Activated T-cell treated with anti-CD3 and anti-CD28 coated beads, Interleukin-2, amount 50 U/mL, for 24 hours (primary cell): ENCODE results near the gene LYRM4.
A peak's percentile ranks its signal among the peaks of the same experiment; 100 is the strongest.

Source experiments
- DNase-seq: peaks from one replicate; pipeline ENCODE4 v3.0.0-alpha.2; 2020
- H3K27ac Mint-ChIP-seq: 2 replicates; pipeline ENCODE4 v1.8.0; 2020; ENCODE audit warnings: mild to moderate bottlenecking, mixed read lengths
- H3K27me3 Mint-ChIP-seq: 2 replicates; pipeline ENCODE4 v1.8.0; 2020; ENCODE audit warnings: mixed read lengths
- H3K36me3 Mint-ChIP-seq: 2 replicates; pipeline ENCODE4 v1.8.0; 2020; ENCODE audit warnings: low read depth, mixed read lengths
- H3K4me1 Mint-ChIP-seq: 2 replicates; pipeline ENCODE4 v1.8.0; 2020; ENCODE audit warnings: low read depth, mixed read lengths
- H3K4me3 Mint-ChIP-seq: 2 replicates; pipeline ENCODE4 v1.8.0; 2020; ENCODE audit warnings: mild to moderate bottlenecking, moderate library complexity, mixed read lengths
- H3K9me3 Mint-ChIP-seq: 2 replicates; pipeline ENCODE4 v1.8.0; 2020; ENCODE audit warnings: mixed read lengths

LYRM4 gene

DNA sequence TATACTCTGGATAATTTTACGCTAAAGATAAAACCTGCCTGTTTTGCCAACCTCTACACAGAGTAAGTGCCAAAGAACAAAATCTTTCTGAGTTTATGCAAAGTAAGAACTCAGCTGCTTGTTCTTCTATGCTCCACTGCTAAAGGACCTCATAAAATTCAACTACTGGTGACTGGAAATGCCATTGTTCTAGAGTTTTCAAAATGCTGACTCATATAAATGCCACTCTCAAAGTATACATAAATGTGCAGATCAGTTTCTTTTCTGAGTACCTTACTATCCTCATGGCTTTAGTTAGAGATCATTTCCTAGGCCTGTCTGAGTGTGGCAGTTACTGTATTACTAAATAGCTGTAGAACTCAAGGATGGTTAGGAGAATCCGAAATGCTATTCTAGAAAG lies 45.6 kb downstream of the LYRM4 start:
- no peaks in the 10 kb centered on the region for H3K9me3 Mint-ChIP-seq
- H3K4me3 Mint-ChIP-seq, result no peak overlapping the region
- no peaks in the 10 kb centered on the region for H3K27me3 Mint-ChIP-seq

DNA sequence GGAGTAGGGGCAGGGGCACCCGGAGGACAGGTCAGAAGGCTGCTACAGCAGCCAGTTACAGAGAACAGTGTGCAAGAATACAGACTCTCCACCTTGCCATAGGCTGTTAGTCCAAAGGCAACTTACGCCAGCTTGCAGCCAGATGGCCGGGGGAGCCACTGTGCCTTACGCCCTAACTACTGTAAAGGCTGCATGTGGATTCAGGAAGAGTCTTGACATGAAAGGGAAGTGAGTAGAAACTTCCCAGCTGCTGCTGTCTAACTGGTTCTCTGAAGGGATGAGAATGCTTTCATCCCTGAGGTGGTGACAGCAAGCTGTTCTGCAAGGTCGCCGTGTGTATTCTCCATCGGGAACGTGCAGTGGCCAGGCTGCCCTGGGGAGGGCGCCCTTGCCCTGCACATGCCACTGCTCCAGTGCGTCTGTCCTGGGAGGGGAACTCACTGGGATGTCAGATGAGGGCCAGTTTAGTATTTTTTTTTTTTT lies 46.1 kb downstream of the LYRM4 start:
- Mint-ChIP-seq H3K4me3 (no peak overlapping the region), H3K27me3 (no peaks in the 10 kb centered on the region), H3K36me3 (peaks cover 66% of the 10 kb centered on the region), H3K4me1 (peaks cover 9% of the 10 kb centered on the region), H3K9me3 (no peaks in the 10 kb centered on the region), H3K27ac (no peak overlapping the region)
- DNase-seq, result peak; percentile 46

More for the DNA sequence above, 45.6 kb downstream of the LYRM4 start:
- DNase-seq, result no peak
- Mint-ChIP-seq H3K27ac (no peak overlapping the region), H3K36me3 (peaks cover 60% of the 10 kb centered on the region), H3K4me1 (peaks cover 9% of the 10 kb centered on the region)

DNA sequence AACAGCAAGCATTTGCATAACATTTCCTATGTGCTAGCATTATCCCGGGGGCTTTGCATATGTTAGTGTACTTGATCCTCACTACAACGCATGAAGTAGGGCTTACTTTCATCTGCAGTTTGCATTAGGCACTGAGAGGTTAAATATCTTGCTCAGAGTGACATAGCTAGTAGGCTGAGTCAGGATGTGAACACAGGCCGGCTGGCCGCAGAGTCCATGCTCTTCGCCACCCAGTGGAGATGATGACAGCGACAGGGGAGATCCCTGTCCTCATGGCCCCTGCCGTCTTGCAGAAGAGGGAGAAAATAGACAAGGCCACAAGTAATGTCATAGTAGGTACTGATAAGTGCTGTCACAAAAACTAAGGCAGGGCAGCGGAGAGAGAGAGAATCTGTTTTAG lies 46.9 kb downstream of the LYRM4 start:
- DNase-seq, result no peak
- Mint-ChIP-seq H3K4me3 (no peak overlapping the region), H3K27ac (no peak overlapping the region), H3K9me3 (no peaks in the 10 kb centered on the region), H3K4me1 (peaks cover 9% of the 10 kb centered on the region), H3K36me3 (peaks cover 68% of the 10 kb centered on the region), H3K27me3 (no peaks in the 10 kb centered on the region)

- Mint-ChIP-seq H3K27me3 (no peaks in the 10 kb centered on the region), H3K27ac (no peak overlapping the region), H3K4me1 (peaks cover 12% of the 10 kb centered on the region), H3K9me3 (no peaks in the 10 kb centered on the region), H3K4me3 (no peak overlapping the region), H3K36me3 (peaks cover 85% of the 10 kb centered on the region)
- DNase-seq, result no peak
Measured at GRCh38 chr6:5211492-5211891, 49.3 kb downstream of the LYRM4 start.

- peaks cover 67% of the 10 kb centered on the region for H3K36me3 Mint-ChIP-seq
- H3K4me1 Mint-ChIP-seq, result peaks cover 12% of the 10 kb centered on the region
Measured at GRCh38 chr6:5208471-5208971, 52.2 kb downstream of the LYRM4 start.

DNA sequence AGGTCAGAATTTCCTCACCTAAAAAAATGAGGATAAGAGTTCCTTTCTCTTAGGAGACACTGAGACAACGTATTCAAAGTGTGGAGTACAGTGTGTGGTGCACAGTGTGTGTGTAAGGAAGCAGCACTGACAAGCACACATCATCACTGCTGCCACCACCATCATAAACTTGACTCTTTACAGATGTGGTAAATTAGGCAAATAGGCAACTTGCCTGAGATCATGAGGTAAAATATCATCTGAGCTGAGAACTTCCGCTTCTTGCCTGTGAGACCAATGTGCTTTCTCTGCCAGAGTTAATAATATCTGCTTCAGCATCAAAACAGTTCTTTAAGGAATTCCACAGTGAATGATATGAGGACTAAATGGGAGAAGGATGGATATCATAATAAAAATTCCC lies 52.7 kb downstream of the LYRM4 start:
- Mint-ChIP-seq H3K36me3 (peaks cover 66% of the 10 kb centered on the region), H3K27me3 (no peaks in the 10 kb centered on the region), H3K27ac (no peak overlapping the region), H3K4me1 (peaks cover 12% of the 10 kb centered on the region), H3K9me3 (no peaks in the 10 kb centered on the region), H3K4me3 (no peak overlapping the region)
- no peak for DNase-seq

More at GRCh38 chr6:5208471-5208971, 52.2 kb downstream of the LYRM4 start:
- Mint-ChIP-seq H3K27ac (no peak overlapping the region), H3K27me3 (no peaks in the 10 kb centered on the region), H3K9me3 (no peaks in the 10 kb centered on the region), H3K4me3 (no peak overlapping the region)
- DNase-seq, result no peak

- no peak for DNase-seq
- Mint-ChIP-seq H3K9me3 (no peaks in the 10 kb centered on the region), H3K27ac (no peak overlapping the region), H3K4me3 (no peak overlapping the region), H3K36me3 (peaks cover 61% of the 10 kb centered on the region), H3K27me3 (no peaks in the 10 kb centered on the region), H3K4me1 (peaks cover 8% of the 10 kb centered on the region)
Measured at GRCh38 chr6:5206920-5207561, 53.7 kb downstream of the LYRM4 start.

- H3K27ac Mint-ChIP-seq, result no peak overlapping the region
- peaks cover 9% of the 10 kb centered on the region for H3K4me1 Mint-ChIP-seq
- no peaks in the 10 kb centered on the region for H3K9me3 Mint-ChIP-seq
- no peak for DNase-seq
- H3K36me3 Mint-ChIP-seq, result peaks cover 56% of the 10 kb centered on the region
- H3K27me3 Mint-ChIP-seq, result no peaks in the 10 kb centered on the region
- no peak overlapping the region for H3K4me3 Mint-ChIP-seq
Measured at GRCh38 chr6:5205877-5206850, 54.6 kb downstream of the LYRM4 start.

GRCh38 chr6:5205035-5205507 lies 55.7 kb downstream of the LYRM4 start:
- Mint-ChIP-seq H3K4me3 (no peak overlapping the region), H3K9me3 (no peaks in the 10 kb centered on the region), H3K27me3 (no peaks in the 10 kb centered on the region), H3K27ac (no peak overlapping the region), H3K4me1 (peaks cover 12% of the 10 kb centered on the region), H3K36me3 (peaks cover 56% of the 10 kb centered on the region)
- no peak for DNase-seq

- no peak overlapping the region for H3K27ac Mint-ChIP-seq
- no peak for DNase-seq
- H3K9me3 Mint-ChIP-seq, result no peaks in the 10 kb centered on the region
- H3K27me3 Mint-ChIP-seq, result no peaks in the 10 kb centered on the region
- peaks cover 53% of the 10 kb centered on the region for H3K36me3 Mint-ChIP-seq
- H3K4me1 Mint-ChIP-seq, result peaks cover 19% of the 10 kb centered on the region
- no peak overlapping the region for H3K4me3 Mint-ChIP-seq
Measured at GRCh38 chr6:5204376-5204775, 56.4 kb downstream of the LYRM4 start.

- no peak overlapping the region for H3K4me3 Mint-ChIP-seq
- H3K4me1 Mint-ChIP-seq, result peaks cover 28% of the 10 kb centered on the region
- H3K27ac Mint-ChIP-seq, result no peak overlapping the region
- DNase-seq, result no peak
- H3K9me3 Mint-ChIP-seq, result no peaks in the 10 kb centered on the region
- peaks cover 56% of the 10 kb centered on the region for H3K36me3 Mint-ChIP-seq
- no peaks in the 10 kb centered on the region for H3K27me3 Mint-ChIP-seq
Measured at GRCh38 chr6:5203546-5203945, 57.2 kb downstream of the LYRM4 start.

GRCh38 chr6:5202941-5203340 lies 57.8 kb downstream of the LYRM4 start:
- H3K27ac Mint-ChIP-seq, result no peak overlapping the region
- H3K27me3 Mint-ChIP-seq, result no peaks in the 10 kb centered on the region
- H3K36me3 Mint-ChIP-seq, result peaks cover 54% of the 10 kb centered on the region
- no peaks in the 10 kb centered on the region for H3K9me3 Mint-ChIP-seq
- H3K4me3 Mint-ChIP-seq, result no peak overlapping the region
- H3K4me1 Mint-ChIP-seq, result peaks cover 31% of the 10 kb centered on the region
- no peak for DNase-seq

- H3K4me1 Mint-ChIP-seq, result peaks cover 31% of the 10 kb centered on the region
- peaks cover 48% of the 10 kb centered on the region for H3K36me3 Mint-ChIP-seq
- H3K9me3 Mint-ChIP-seq, result no peaks in the 10 kb centered on the region
- no peaks in the 10 kb centered on the region for H3K27me3 Mint-ChIP-seq
- no peak overlapping the region for H3K4me3 Mint-ChIP-seq
- DNase-seq, result no peak
- H3K27ac Mint-ChIP-seq, result no peak overlapping the region
Measured at GRCh38 chr6:5202206-5202605, 58.5 kb downstream of the LYRM4 start.

DNA sequence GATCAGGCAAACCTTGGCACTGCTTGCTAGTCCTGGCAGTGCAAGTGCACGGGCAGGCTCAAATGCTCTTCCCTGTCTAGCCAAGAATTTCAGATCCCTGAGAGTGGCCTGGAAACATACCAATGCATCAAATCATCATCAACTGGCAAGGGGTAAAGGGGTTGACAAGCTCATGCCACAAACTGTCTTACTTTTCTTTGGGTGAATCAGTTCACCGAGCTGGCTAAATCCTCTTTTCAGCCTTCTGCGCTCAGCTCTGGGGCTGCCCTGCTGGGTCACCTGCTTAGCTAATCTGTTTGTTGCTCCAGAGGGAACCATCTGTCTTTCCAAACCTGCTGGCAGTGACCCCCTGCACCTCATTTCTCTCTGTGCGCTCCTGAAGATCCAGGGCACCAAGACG lies 59.5 kb downstream of the LYRM4 start:
- no peak overlapping the region for H3K4me3 Mint-ChIP-seq
- H3K9me3 Mint-ChIP-seq, result no peaks in the 10 kb centered on the region
- H3K36me3 Mint-ChIP-seq, result peaks cover 47% of the 10 kb centered on the region

More for the DNA sequence above, 59.5 kb downstream of the LYRM4 start:
- no peak overlapping the region for H3K27ac Mint-ChIP-seq
- DNase-seq, result no peak
- H3K27me3 Mint-ChIP-seq, result no peaks in the 10 kb centered on the region
- H3K4me1 Mint-ChIP-seq, result peaks cover 33% of the 10 kb centered on the region
